ENCODE results near the gene STX16. TPM values are rescaled to one million over a fixed set of nuclear protein-coding genes. Genes with fewer than 3 reads are reported as not detected.

Gene STX16
- polyA plus RNA-seq, 3 donors, result 15.6 to 165 (median 27.4) TPM

DNA sequence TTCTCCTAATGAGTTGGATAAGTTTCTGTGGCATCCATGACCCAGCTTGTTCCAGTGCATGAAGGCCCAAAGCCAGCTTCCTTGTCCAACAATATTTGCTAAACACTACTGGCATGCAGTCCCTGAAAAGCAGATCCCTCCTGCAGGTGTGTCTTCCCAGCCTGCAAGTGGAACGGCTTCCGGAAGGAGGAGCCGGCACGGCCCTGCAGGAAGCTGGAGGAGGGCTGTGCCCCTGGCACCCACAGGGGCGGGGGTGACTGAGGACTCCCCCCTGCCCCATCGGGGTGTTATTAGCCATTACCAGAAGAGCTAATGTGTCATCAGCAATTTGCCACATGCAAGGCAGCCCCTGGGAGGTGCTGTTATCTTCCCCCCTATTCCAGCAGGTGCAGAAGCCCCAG is 68.9 kb downstream of the STX16 start:
- WGBS (ENCODE audit: insufficient coverage), result 52% methylated on average over 4 of the region's 6 CpGs
- H2AFZ ChIP-seq (ENCODE audit: insufficient read depth, low read depth, low read length, poor library complexity, severe bottlenecking), result no peak overlapping the region
- Mint-ChIP-seq H3K36me3 (peaks cover 7 to 12% of the 10 kb centered on the region in 2 donors), H3K4me3 (no peak overlapping the region), H3K4me1 (peaks cover 8% of the 10 kb centered on the region), H3K27me3 (ENCODE audit: low read depth in 3 of 3) (peaks cover 0 to 25% (median 10%) of the 10 kb centered on the region in 3 donors), H3K9me3 (peaks cover 0 to 2% (median 0%) of the 10 kb centered on the region in 7 donors), H3K27ac (no peak overlapping the region)
- no peaks in the 10 kb centered on the region for H3K79me2 ChIP-seq (ENCODE audit: insufficient read depth, low read length)
- H3K36me3 ChIP-seq (replicated peaks in 1 of 2; ENCODE audit: control insufficient read depth in 1 of 2, insufficient read depth in 2 of 2, low read length in 2 of 2), result peaks cover 0 to 15% of the 10 kb centered on the region in 2 donors
- no peak overlapping the region for H3K27ac ChIP-seq (ENCODE audit: low read depth in 1 of 2, low read length in 2 of 2)
- no peak overlapping the region for H3K9ac ChIP-seq (ENCODE audit: insufficient read depth, low read length, poor library complexity, severe bottlenecking)
- no peaks in the 10 kb centered on the region for H3K27me3 ChIP-seq (ENCODE audit: control insufficient read depth in 2 of 2, insufficient read depth in 2 of 2, low read length in 2 of 2)
- H4K20me1 ChIP-seq (ENCODE audit: insufficient read depth, low read length), result no peaks in the 10 kb centered on the region
- no peak overlapping the region for H3K4me3 ChIP-seq (replicated peaks in 1 of 3; ENCODE audit: low read depth in 2 of 3, low read length in 3 of 3)
- intact Hi-C loops (cut with micrococcal nuclease), result no loop called here
- H3K4me1 ChIP-seq (ENCODE audit: control insufficient read depth in 1 of 2, insufficient read depth in 2 of 2, low read length in 2 of 2), result peaks cover 0 to 5% of the 10 kb centered on the region in 2 donors
- no peak overlapping the region for H3K4me2 ChIP-seq (replicated peaks; ENCODE audit: extremely low read depth, low read length, poor library complexity, severe bottlenecking)
- H3K9me3 ChIP-seq (replicated peaks in 1 of 2; ENCODE audit: control insufficient read depth in 1 of 2, insufficient read depth in 1 of 2, low read length in 2 of 2), result no peaks in the 10 kb centered on the region
- TF ChIP-seq, protein P1, sequence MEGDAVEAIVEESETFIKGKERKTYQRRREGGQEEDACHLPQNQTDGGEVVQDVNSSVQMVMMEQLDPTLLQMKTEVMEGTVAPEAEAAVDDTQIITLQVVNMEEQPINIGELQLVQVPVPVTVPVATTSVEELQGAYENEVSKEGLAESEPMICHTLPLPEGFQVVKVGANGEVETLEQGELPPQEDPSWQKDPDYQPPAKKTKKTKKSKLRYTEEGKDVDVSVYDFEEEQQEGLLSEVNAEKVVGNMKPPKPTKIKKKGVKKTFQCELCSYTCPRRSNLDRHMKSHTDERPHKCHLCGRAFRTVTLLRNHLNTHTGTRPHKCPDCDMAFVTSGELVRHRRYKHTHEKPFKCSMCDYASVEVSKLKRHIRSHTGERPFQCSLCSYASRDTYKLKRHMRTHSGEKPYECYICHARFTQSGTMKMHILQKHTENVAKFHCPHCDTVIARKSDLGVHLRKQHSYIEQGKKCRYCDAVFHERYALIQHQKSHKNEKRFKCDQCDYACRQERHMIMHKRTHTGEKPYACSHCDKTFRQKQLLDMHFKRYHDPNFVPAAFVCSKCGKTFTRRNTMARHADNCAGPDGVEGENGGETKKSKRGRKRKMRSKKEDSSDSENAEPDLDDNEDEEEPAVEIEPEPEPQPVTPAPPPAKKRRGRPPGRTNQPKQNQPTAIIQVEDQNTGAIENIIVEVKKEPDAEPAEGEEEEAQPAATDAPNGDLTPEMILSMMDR (IDR thresholded peaks at IDR 0.05), result no peak
- peak in 1 of 3 donors; percentile 1 for DNase-seq

DNA sequence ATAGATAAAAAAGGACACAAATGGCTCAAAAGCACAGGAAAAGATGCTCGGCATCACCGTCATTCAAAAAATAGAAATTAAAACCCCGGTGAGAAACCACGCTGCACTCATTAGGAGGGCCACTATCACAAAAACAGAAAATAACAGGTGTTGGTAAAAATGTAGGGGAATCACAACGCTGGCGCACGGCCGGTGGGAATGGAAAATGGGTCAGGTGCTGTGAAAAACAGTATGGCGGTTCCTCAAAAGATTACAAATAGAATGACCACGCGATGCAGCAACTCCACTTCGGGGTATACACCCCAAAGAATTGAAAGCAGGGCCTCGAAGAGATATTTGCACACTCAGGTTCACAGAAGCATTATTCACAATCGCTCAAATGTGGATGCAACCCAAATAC is 69.8 kb downstream of the STX16 start:
- TF ChIP-seq, protein P1 (IDR thresholded peaks at IDR 0.05), result no peak
- Histone ChIP-seq H3K4me1 (ENCODE audit: control insufficient read depth in 1 of 2, insufficient read depth in 2 of 2, low read length in 2 of 2) (peaks cover 0 to 5% of the 10 kb centered on the region in 2 donors), H3K9ac (ENCODE audit: insufficient read depth, low read length, poor library complexity, severe bottlenecking) (no peak overlapping the region), H2AFZ (ENCODE audit: insufficient read depth, low read depth, low read length, poor library complexity, severe bottlenecking) (no peak overlapping the region), H4K20me1 (ENCODE audit: insufficient read depth, low read length) (no peaks in the 10 kb centered on the region), H3K4me3 (replicated peaks in 1 of 3; ENCODE audit: low read depth in 2 of 3, low read length in 3 of 3) (no peak overlapping the region), H3K36me3 (replicated peaks in 1 of 2; ENCODE audit: control insufficient read depth in 1 of 2, insufficient read depth in 2 of 2, low read length in 2 of 2) (peaks cover 0 to 5% of the 10 kb centered on the region in 2 donors), H3K4me2 (replicated peaks; ENCODE audit: extremely low read depth, low read length, poor library complexity, severe bottlenecking) (no peak overlapping the region), H3K27me3 (ENCODE audit: control insufficient read depth in 2 of 2, insufficient read depth in 2 of 2, low read length in 2 of 2) (no peaks in the 10 kb centered on the region), H3K79me2 (ENCODE audit: insufficient read depth, low read length) (no peaks in the 10 kb centered on the region), H3K27ac (ENCODE audit: low read depth in 1 of 2, low read length in 2 of 2) (no peak overlapping the region), H3K9me3 (replicated peaks in 1 of 2; ENCODE audit: control insufficient read depth in 1 of 2, insufficient read depth in 1 of 2, low read length in 2 of 2) (no peaks in the 10 kb centered on the region)
- Mint-ChIP-seq H3K9me3 (peaks cover 0 to 2% (median 0%) of the 10 kb centered on the region in 7 donors), H3K4me3 (no peak overlapping the region), H3K4me1 (peaks cover 8% of the 10 kb centered on the region), H3K27me3 (ENCODE audit: low read depth in 3 of 3) (peaks cover under 1 to 30% (median 13%) of the 10 kb centered on the region in 3 donors), H3K36me3 (peaks cover under 1 to 3% of the 10 kb centered on the region in 2 donors), H3K27ac (no peak overlapping the region)
- no CpG with 5 or more reads among the region's 14 CpGs for WGBS (ENCODE audit: insufficient coverage)
- intact Hi-C loops (cut with micrococcal nuclease), result no loop called here
- DNase-seq, result no peak

Measured in CD14-positive monocyte (primary cell).